Activated CD8-positive, alpha-beta T cell treated with anti-CD3 and anti-CD28 coated beads for 36 hours (primary cell): ENCODE results near the gene ARHGAP5. TPM values are rescaled to one million over a fixed set of nuclear protein-coding genes. Genes with fewer than 3 reads are reported as not detected.

Experiments
- ATAC-seq: fragments of 200-7000 bp; cut with Tn5 transposase; one replicate; pipeline ENCODE4 v1.10.0; 2021; ENCODE audit warnings: mild to moderate bottlenecking, moderate library complexity
- CTCF ChIA-PET: fragments of 350-600 bp; sonication (Branson Sonifier 250); formaldehyde crosslinking; loops from one replicate; lab custom pipeline; 2021; ENCODE audit warnings: antibody characterized with exemption; lab: Charles Lee
- POLR2A ChIA-PET: fragments of 350-600 bp; sonication (Branson Sonifier 250); formaldehyde crosslinking; loops from one replicate; lab custom pipeline; 2021; ENCODE audit warnings: antibody characterized with exemption; lab: Charles Lee
- DNase-seq: peaks from one replicate; pipeline ENCODE4 v3.0.0-alpha.2; 2020
- H3K27ac Mint-ChIP-seq: one replicate; pipeline ENCODE4 v1.8.0; 2021; ENCODE audit warnings: mild to moderate bottlenecking, mixed read lengths
- H3K27me3 Mint-ChIP-seq: one replicate; pipeline ENCODE4 v1.8.0; 2021; ENCODE audit warnings: mixed read lengths
- H3K36me3 Mint-ChIP-seq: one replicate; pipeline ENCODE4 v1.8.0; 2021; ENCODE audit warnings: low read depth, mixed read lengths
- H3K4me1 Mint-ChIP-seq: one replicate; pipeline ENCODE4 v1.8.0; 2021; ENCODE audit warnings: low read depth, mixed read lengths
- H3K4me3 Mint-ChIP-seq: one replicate; pipeline ENCODE4 v1.8.0; 2021; ENCODE audit warnings: mild to moderate bottlenecking, moderate library complexity, mixed read lengths
- H3K9me3 Mint-ChIP-seq: one replicate; pipeline ENCODE4 v1.8.0; 2021; ENCODE audit warnings: mixed read lengths
- CTCF ChIP-seq: fragments of 200-600 bp; IDR thresholded peaks from one replicate; pipeline ENCODE4 v1.8.0; 2022; ENCODE audit warnings: antibody characterized with exemption, mild to moderate bottlenecking
- intact Hi-C: fragments of 100-400 bp; cut with micrococcal nuclease; formaldehyde crosslinking; loops from one replicate; pipeline ENCODE4 v1.10.0; 2022
- total RNA-seq, 2 experiments: library from RNA; stranded (reverse); gene quantifications; one replicate each; pipeline ENCODE4 v1.2.3, GENCODE V29; 2021

ARHGAP5 gene
- total RNA-seq, 2 experiments from 2014 or later: 32.5 to 36.0 TPM

- no peak for TF ChIP-seq CTCF
- H3K9me3 Mint-ChIP-seq: peaks cover 8% of the 10 kb centered on the region
- no peak overlapping the region for H3K4me3 Mint-ChIP-seq
- CTCF ChIA-PET: no interaction called here
- POLR2A ChIA-PET: no interaction called here
- DNase-seq (no peak), ATAC-seq (no peak)
- H3K4me1 Mint-ChIP-seq: peaks cover 14% of the 10 kb centered on the region
- peaks cover 6% of the 10 kb centered on the region for H3K27me3 Mint-ChIP-seq
- intact Hi-C loops: no loop called here
- no peaks in the 10 kb centered on the region for H3K36me3 Mint-ChIP-seq
- H3K27ac Mint-ChIP-seq: no peak overlapping the region
Observed at GRCh38 chr14:32189811-32190210, 112.7 kb downstream of the ARHGAP5 start.

GRCh38 chr14:32190673-32191072 is 113.6 kb downstream of the ARHGAP5 start:
- peaks cover 14% of the 10 kb centered on the region for H3K4me1 Mint-ChIP-seq
- H3K9me3 Mint-ChIP-seq: peaks cover 4% of the 10 kb centered on the region
- intact Hi-C loops: no loop called here
- CTCF ChIA-PET: no interaction called here
- DNase-seq (no peak), ATAC-seq (no peak)
- no peak for TF ChIP-seq CTCF
- peaks cover 6% of the 10 kb centered on the region for H3K27me3 Mint-ChIP-seq
- H3K36me3 Mint-ChIP-seq: no peaks in the 10 kb centered on the region
- H3K27ac Mint-ChIP-seq: no peak overlapping the region
- POLR2A ChIA-PET: no interaction called here
- H3K4me3 Mint-ChIP-seq: no peak overlapping the region

- POLR2A ChIA-PET: no interaction called here
- CTCF ChIA-PET: no interaction called here
- ATAC-seq (no peak), DNase-seq (no peak)
- intact Hi-C loops: no loop called here
- Mint-ChIP-seq H3K27me3 (peaks cover 4% of the 10 kb centered on the region), H3K9me3 (no peaks in the 10 kb centered on the region), H3K36me3 (no peaks in the 10 kb centered on the region), H3K4me1 (peaks cover 15% of the 10 kb centered on the region), H3K4me3 (no peak overlapping the region), H3K27ac (no peak overlapping the region)
- no peak for TF ChIP-seq CTCF
Observed at GRCh38 chr14:32192712-32193373, 115.7 kb downstream of the ARHGAP5 start.

- H3K4me3 Mint-ChIP-seq: no peak overlapping the region
- CTCF ChIA-PET: no interaction called here
- peaks cover 4% of the 10 kb centered on the region for H3K27me3 Mint-ChIP-seq
Observed at GRCh38 chr14:32193532-32193931, 116.4 kb downstream of the ARHGAP5 start.

More at GRCh38 chr14:32193532-32193931, 116.4 kb downstream of the ARHGAP5 start:
- Mint-ChIP-seq H3K27ac (peak overlapping the region; percentile 21), H3K9me3 (no peaks in the 10 kb centered on the region), H3K36me3 (no peaks in the 10 kb centered on the region), H3K4me1 (peaks cover 18% of the 10 kb centered on the region)
- TF ChIP-seq CTCF: no peak
- POLR2A ChIA-PET: no interaction called here
- DNase-seq (no peak), ATAC-seq (peak; percentile 58)
- intact Hi-C loops: no loop called here
